DMS153 (cell line): ENCODE measurements around the gene PABPN1.
"Not testable (repeated sequence)": the region's sequence is repeated elsewhere in the genome, so short reads cannot be mapped to it uniquely, and the experiment has no call there.

Source experiments
- DNase-seq: peaks from one replicate; lab custom pipeline; 2025; lab: John Stamatoyannopoulos, UW

PABPN1 gene

DNA sequence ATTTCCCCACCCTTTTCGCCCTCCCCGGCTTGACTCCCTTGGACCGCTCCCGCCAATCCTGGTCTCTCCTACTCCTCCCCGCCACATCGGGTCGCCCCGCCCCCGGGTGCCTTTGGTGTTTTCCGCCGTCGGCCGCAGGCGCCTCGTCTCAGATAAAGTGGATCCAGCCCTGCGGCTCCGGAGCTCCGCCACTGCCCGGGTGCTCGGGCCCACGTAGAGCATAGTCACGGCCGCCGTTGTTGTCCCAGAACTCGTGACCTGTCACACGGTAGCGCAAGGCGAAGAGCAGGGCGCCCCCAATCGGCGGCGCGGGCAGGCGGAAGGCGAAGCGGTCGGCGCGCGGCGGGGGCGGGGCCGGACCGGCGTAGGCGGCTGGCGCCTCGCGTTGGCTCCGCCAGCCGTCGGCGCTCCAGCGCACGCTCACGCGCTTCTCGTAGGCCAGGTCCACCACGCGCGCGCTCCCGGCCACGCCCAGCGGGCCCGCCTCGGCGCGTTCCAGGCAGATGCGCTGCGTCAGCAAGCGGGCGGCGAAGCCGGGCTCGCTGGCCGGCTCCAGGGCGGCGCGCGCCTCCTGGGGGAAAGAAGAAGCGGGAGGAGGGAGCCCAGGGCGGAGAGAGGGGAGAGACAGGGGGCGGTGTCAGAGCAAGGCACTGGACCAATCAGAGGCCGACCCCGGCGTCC is 19.8 kb upstream of the PABPN1 start:
- DNase-seq = peak; percentile 98

DNA sequence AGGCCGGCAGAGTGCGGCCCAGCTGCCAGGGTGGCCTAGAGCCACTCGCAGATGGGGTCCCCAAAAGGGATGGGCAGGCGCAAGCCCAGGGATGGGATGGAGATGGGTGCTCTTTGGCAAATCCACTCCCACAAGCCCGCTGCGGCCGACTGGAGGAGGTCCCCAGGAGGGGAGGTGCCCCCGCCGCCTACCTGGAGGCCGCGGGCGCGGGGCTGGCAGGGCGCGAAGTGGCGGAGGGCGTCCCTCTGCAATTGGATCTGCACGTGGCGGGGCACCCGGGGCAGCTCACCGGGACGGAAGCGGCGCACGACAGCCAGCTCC is 19.3 kb upstream of the PABPN1 start:
- no peak for DNase-seq

GRCh38 chr14:23302290-23303225 is 18.7 kb upstream of the PABPN1 start, which contains the start of gene PPP1R3E:
Gene PPP1R3E, minus strand, starts transcription at chr14:23302859. Its CDS starts 283 bp downstream, at chr14:23302576.
- DNase-seq = peak; percentile 61

- DNase-seq = peak; percentile 87
Observed at GRCh38 chr14:23306412-23307145, 14.7 kb upstream of the PABPN1 start, which contains the start of gene BCL2L2. Gene BCL2L2, plus strand, starts transcription at chr14:23306833. Its CDS starts 935 bp downstream, at chr14:23307768.

DNA sequence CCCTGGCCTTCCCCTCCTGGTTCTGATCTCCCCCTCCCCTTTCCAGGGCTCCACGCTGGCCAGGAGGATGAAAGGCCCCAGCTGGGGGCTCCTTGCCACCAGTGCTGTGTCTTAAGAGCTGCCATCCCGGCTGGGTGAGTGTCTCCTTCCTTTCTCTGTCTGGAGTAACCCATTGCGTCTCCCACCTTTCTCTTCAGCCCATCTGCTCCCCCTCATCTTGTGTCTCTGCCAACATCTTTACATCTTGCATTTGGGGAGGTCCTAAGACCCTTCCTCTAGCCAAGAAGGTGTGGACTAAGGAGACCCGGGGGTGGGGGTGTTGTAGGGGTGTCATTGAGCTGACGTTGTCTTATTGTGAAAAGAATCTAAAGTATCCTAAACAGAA is 14.1 kb upstream of the PABPN1 start:
- DNase-seq = no peak

- no peak for DNase-seq
Observed at GRCh38 chr14:23307687-23308644, 13.3 kb upstream of the PABPN1 start.

GRCh38 chr14:23308721-23309445 is 12.4 kb upstream of the PABPN1 start:
- DNase-seq = no peak

- DNase-seq = no peak
Observed at GRCh38 chr14:23310546-23310945, 10.7 kb upstream of the PABPN1 start.

DNA sequence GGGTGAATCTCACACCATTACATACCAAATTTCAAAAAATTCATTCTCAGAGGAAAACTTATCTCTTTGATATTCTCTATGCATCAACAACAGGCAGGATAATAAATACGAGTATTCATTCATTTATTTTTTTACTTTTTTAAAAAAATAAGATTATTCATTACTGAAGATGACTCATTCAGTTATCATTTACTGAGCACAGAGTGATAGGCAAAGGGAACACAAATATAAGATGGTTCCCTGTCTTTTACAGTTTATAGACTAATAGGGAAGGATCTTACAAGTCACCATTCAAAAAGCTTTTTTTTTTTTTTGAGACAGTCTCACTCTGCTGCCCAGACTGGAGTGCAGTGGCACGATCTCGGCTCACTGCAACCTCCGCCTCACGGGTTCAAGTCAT is 5.0 kb upstream of the PABPN1 start:
- no peak for DNase-seq

GRCh38 chr14:23319746-23320583 is 1.3 kb upstream of the PABPN1 start:
- DNase-seq = no peak

DNA sequence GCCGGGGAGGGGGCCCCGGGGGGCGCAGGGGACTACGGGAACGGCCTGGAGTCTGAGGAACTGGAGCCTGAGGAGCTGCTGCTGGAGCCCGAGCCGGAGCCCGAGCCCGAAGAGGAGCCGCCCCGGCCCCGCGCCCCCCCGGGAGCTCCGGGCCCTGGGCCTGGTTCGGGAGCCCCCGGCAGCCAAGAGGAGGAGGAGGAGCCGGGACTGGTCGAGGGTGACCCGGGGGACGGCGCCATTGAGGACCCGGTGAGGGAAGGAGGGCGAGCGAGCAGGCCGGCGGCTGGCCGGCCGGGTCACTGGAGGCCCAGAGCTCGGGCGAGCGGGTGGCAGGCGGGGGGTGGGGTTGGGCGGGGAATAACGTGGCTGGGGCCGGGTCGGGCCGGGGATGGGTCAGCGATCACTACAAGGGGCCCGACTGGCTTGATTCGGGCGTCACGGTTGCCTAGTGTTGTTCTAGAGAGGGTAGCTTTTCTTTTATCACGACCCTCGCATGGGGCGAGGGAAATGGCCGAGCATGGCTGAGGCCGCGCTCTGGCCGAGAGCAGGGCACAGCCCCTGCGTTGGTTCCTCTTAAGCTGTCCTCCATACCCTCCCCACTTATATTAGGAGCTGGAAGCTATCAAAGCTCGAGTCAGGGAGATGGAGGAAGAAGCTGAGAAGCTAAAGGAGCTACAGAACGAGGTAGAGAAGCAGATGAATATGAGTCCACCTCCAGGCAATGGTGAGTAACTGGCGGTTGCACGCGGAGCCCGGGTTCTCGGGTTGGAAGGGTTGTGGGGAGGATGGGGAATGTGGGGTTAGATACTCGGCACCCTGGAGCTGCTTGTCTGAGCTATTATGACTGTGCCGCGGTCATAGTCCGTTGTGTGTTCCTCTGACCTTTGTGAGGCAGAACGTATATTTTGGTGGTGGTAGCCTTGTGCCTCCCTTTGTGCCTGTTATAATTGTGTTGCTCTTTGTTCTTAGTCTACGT is 603 bp downstream of the PABPN1 start:
- no peak for DNase-seq

GRCh38 chr14:23322568-23323517 is 1.6 kb downstream of the PABPN1 start:
- no peak for DNase-seq

DNA sequence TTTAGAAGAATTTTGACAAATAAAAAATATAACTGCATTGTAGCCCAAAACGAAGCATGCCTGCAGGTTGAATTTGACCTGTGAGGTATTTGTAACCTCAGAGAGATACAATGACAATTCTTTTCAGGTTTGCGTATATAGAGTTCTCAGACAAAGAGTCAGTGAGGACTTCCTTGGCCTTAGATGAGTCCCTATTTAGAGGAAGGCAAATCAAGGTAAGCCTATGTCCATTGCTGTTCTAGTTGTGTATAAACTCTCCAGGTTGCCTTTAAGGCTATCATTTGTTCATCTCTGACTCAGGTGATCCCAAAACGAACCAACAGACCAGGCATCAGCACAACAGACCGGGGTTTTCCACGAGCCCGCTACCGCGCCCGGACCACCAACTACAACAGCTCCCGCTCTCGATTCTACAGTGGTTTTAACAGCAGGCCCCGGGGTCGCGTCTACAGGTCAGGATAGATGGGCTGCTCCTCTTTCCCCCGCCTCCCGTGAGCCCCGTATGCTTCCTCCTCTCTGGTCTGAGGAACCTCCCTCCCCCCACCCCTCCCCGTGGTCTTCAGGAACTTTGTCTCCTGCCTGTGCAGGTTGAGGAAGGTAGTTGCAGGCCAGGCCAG is 2.7 kb downstream of the PABPN1 start:
- no peak for DNase-seq

GRCh38 chr14:23324455-23324846 is 3.2 kb downstream of the PABPN1 start:
- no peak for DNase-seq

DNA sequence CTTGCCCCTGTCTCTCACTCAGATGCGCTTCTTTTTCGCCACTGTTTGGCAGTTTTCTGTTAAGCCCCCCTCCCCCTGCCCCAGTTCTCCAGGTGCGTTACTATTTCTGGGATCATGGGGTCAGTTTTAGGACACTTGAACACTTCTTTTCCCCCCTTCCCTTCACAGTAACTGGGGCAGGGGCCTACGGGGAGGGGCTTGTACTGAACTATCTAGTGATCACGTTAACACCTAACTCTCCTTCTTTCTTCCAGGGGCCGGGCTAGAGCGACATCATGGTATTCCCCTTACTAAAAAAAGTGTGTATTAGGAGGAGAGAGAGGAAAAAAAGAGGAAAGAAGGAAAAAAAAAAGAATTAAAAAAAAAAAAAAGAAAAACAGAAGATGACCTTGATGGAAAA is 3.7 kb downstream of the PABPN1 start:
- DNase-seq = no peak

- not testable (repeated sequence) for DNase-seq
Observed at GRCh38 chr14:23325746-23326145, 4.5 kb downstream of the PABPN1 start.
